ENCODE measurements around the gene TP73.

DNA sequence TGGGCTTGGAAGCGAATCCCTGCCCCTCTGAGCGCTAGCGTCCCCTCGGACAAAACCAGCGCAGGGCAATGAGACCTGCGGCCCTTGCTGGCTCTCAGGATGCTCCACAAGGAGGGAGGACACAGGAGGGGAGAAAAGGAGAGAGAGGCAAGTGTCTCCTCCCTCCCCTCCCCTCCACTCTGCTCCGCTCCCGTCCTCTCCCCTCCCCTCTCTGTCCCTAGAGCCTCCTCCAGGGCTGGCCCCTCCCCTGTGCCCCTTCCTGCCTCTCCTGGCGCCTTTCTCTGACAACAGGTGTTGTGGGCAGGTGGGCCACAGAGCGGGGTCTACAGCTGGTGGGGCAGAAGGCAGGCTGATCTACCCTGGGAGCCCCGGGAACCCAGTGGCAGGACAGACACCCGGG, 35.2 kb downstream of the TP73 start:
- TF ChIP-seq CTCF (IDR thresholded peaks at IDR 0.05; ENCODE audit: low read depth, low read length) (no peak), EZH2phosphoT487 (IDR thresholded peaks at IDR 0.05; ENCODE audit: low read depth) (no peak)
